ENCODE data around the gene LSS.

Gene LSS

GRCh38 chr21:46265736-46266525 lies 37.4 kb upstream of the LSS start:
- DNase-seq (ENCODE audit: low spot score) = no peak
- H3K4me3 ChIP-seq = no peak overlapping the region
- H3K27ac ChIP-seq = no peak overlapping the region
- TF ChIP-seq CTCF (IDR thresholded peaks at IDR 0.05) = no peak

- TF ChIP-seq CTCF (IDR thresholded peaks at IDR 0.05) = no peak
- DNase-seq (ENCODE audit: low spot score) = no peak
- H3K4me3 ChIP-seq = no peak overlapping the region
- H3K27ac ChIP-seq = no peak overlapping the region
Observed at GRCh38 chr21:46264690-46265144, 36.1 kb upstream of the LSS start.

GRCh38 chr21:46264046-46264689 lies 35.6 kb upstream of the LSS start:
- no peak for TF ChIP-seq CTCF (IDR thresholded peaks at IDR 0.05)
- no peak for DNase-seq (ENCODE audit: low spot score)
- Histone ChIP-seq H3K27ac (no peak overlapping the region), H3K4me3 (no peak overlapping the region)

- Histone ChIP-seq H3K27ac (no peak overlapping the region), H3K4me3 (no peak overlapping the region)
- DNase-seq (ENCODE audit: low spot score) = no peak
- no peak for TF ChIP-seq CTCF (IDR thresholded peaks at IDR 0.05)
Observed at GRCh38 chr21:46256501-46256994, 28.0 kb upstream of the LSS start.

- no peak for TF ChIP-seq CTCF (IDR thresholded peaks at IDR 0.05)
- no peak overlapping the region for H3K4me3 ChIP-seq
- no peak overlapping the region for H3K27ac ChIP-seq
- no peak for DNase-seq (ENCODE audit: low spot score)
Observed at GRCh38 chr21:46255758-46256337, 27.3 kb upstream of the LSS start.

GRCh38 chr21:46255166-46255565 lies 26.6 kb upstream of the LSS start:
- no peak for DNase-seq (ENCODE audit: low spot score)
- Histone ChIP-seq H3K27ac (no peak overlapping the region), H3K4me3 (no peak overlapping the region)
- no peak for TF ChIP-seq CTCF (IDR thresholded peaks at IDR 0.05)
